Esophagus squamous epithelium (tissue), 5 donors: ENCODE measurements around the gene RALA. TPM values are rescaled to one million over a fixed set of nuclear protein-coding genes. Genes with fewer than 3 reads are reported as not detected.

Experiments used
- DNase-seq: peaks from one replicate; lab custom pipeline; 2025; lab: John Stamatoyannopoulos, UW
- H3K27ac ChIP-seq, 4 donors: fragments of 200-600 bp; sonication (generic); one replicate each; pipeline ENCODE4 v1.5.1; 2016 to 2019; ENCODE audit warnings: mild to moderate bottlenecking in 1 of 4
- H3K27me3 ChIP-seq, 4 donors: fragments of 200-600 bp; sonication (generic); 1 replicate in 3 of 4; 2 replicates in 1 of 4; pipeline versions ENCODE4 v1.5.1 to v1.6.0; 2017 to 2021; ENCODE audit warnings: antibody characterized with exemption in 1 of 4
- H3K36me3 ChIP-seq, 3 donors: fragments of 200-600 bp; sonication (generic); one replicate each; pipeline ENCODE4 v1.5.1; 2016 to 2019
- H3K4me1 ChIP-seq, 3 donors: fragments of 200-600 bp; sonication (generic); one replicate each; pipeline ENCODE4 v1.5.1; 2017 to 2019
- H3K4me3 ChIP-seq, 4 donors: fragments of 200-600 bp; sonication (generic); 1 replicate in 3 of 4; 2 replicates in 1 of 4; pipeline ENCODE4 v1.5.1; 2016 to 2019; ENCODE audit warnings: mild to moderate bottlenecking in 2 of 4, moderate library complexity in 1 of 4
- H3K9me3 ChIP-seq, 3 donors: fragments of 200-600 bp; sonication (generic); one replicate each; pipeline ENCODE4 v1.5.1; 2016 to 2019
- POLR2A ChIP-seq, 4 donors: fragments of 450-650 bp; IDR thresholded peaks; one replicate each; pipeline ENCODE4 v1.6.1; 2017; ENCODE audit warnings: antibody characterized with exemption in 4 of 4, mild to moderate bottlenecking in 4 of 4, moderate library complexity in 3 of 4
- WGBS, 2 donors: methylation state at CpG; one replicate each; pipeline ENCODE4 v1.1.5; 2018; 5-methylcytosine and 5-hydroxymethylcytosine counted together
- intact Hi-C: fragments of 100-400 bp; cut with DNase I; formaldehyde crosslinking; loops from one replicate; pipeline ENCODE4 v1.15.0; 2022
- total RNA-seq, 4 donors: library from RNA; depleted of rRNA; stranded (reverse); fragments of >200 nt; gene quantifications; one replicate each; pipeline ENCODE4 v1.1.0, GENCODE V29; 2016
- TF ChIP-seq, protein P1 (sequence below), 6 experiments: fragments of 450-650 bp in 4 of 6; fragments of 200-600 bp in 2 of 6; sonication (generic) in 2 of 6; IDR thresholded peaks; one replicate each; pipeline ENCODE4 v1.5.1; 2016 to 2019; ENCODE audit warnings: antibody characterized with exemption in 6 of 6, mild to moderate bottlenecking in 4 of 6, moderate library complexity in 4 of 6
- donor health status: DM: yes; HTN: yes; CAD: no.

The RALA gene
- total RNA-seq, 4 donors from 2014 or later, result 32.8 to 49.6 (median 39.9) TPM

GRCh38 chr7:39606352-39606751 lies 17.0 kb upstream of the RALA start:
- no peak for DNase-seq
- WGBS, 2 donors, result 24 to 52% methylated on average over 2 of the region's 2 CpGs
- peak overlapping the region in 3 of 4 donors; percentile 57 to 69 (median 65) for H3K27ac ChIP-seq
- no peaks in the 10 kb centered on the region for H3K36me3 ChIP-seq
- no peak for TF ChIP-seq POLR2A (IDR thresholded peaks at IDR 0.05)
- TF ChIP-seq, protein P1, sequence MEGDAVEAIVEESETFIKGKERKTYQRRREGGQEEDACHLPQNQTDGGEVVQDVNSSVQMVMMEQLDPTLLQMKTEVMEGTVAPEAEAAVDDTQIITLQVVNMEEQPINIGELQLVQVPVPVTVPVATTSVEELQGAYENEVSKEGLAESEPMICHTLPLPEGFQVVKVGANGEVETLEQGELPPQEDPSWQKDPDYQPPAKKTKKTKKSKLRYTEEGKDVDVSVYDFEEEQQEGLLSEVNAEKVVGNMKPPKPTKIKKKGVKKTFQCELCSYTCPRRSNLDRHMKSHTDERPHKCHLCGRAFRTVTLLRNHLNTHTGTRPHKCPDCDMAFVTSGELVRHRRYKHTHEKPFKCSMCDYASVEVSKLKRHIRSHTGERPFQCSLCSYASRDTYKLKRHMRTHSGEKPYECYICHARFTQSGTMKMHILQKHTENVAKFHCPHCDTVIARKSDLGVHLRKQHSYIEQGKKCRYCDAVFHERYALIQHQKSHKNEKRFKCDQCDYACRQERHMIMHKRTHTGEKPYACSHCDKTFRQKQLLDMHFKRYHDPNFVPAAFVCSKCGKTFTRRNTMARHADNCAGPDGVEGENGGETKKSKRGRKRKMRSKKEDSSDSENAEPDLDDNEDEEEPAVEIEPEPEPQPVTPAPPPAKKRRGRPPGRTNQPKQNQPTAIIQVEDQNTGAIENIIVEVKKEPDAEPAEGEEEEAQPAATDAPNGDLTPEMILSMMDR (IDR thresholded peaks at IDR 0.05), result no peak
- peaks cover 0 to 11% (median 0%) of the 10 kb centered on the region in 4 donors for H3K27me3 ChIP-seq
- H3K4me3 ChIP-seq, result no peak overlapping the region
- peaks cover 10 to 53% (median 13%) of the 10 kb centered on the region in 3 donors for H3K4me1 ChIP-seq
- H3K9me3 ChIP-seq, result no peaks in the 10 kb centered on the region
- intact Hi-C loops, result no loop called here

DNA sequence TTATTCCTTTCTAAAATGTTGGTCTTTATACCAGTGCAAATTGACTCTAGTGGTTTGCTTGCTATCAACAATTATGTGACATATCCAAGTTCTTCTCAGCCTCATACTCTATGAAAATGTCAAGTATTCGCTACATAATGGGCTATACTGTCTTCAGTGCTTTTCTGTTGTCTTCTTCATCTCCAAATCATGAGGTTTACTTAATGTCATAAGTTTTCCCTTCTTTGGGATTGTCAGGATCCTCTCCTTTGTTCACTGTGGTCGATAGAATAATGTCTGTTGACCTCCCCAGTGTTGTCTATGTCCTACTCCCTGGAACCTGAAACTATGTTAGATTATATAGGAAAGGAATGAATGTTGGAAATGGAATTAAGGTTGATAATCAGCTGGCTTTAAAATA lies 16.4 kb upstream of the RALA start:
- intact Hi-C loops, result no loop called here
- H3K9me3 ChIP-seq, result no peaks in the 10 kb centered on the region
- DNase-seq, result no peak
- peaks cover 0 to 11% (median 0%) of the 10 kb centered on the region in 4 donors for H3K27me3 ChIP-seq
- 91 to 100% methylated on average over 2 of the region's 2 CpGs for WGBS, 2 donors
- H3K4me1 ChIP-seq, result peaks cover 10 to 53% (median 13%) of the 10 kb centered on the region in 3 donors
- no peaks in the 10 kb centered on the region for H3K36me3 ChIP-seq
- no peak overlapping the region for H3K4me3 ChIP-seq
- peak overlapping the region in 2 of 4 donors; percentile 22 to 69 for H3K27ac ChIP-seq
- TF ChIP-seq, protein P1 (IDR thresholded peaks at IDR 0.05), result no peak
- no peak for TF ChIP-seq POLR2A (IDR thresholded peaks at IDR 0.05)

- Histone ChIP-seq H3K36me3 (no peaks in the 10 kb centered on the region), H3K4me3 (no peak overlapping the region), H3K27ac (no peak overlapping the region), H3K27me3 (peaks cover 0 to 16% (median 0%) of the 10 kb centered on the region in 4 donors), H3K4me1 (peaks cover 10 to 46% (median 13%) of the 10 kb centered on the region in 3 donors), H3K9me3 (no peaks in the 10 kb centered on the region)
- no peak for TF ChIP-seq POLR2A (IDR thresholded peaks at IDR 0.05)
- WGBS, 2 donors, result 73 to 78% methylated on average over 2 of the region's 2 CpGs
- no peak for DNase-seq
- intact Hi-C loops, result no loop called here
Measured at GRCh38 chr7:39607865-39608264, 15.5 kb upstream of the RALA start.

DNA sequence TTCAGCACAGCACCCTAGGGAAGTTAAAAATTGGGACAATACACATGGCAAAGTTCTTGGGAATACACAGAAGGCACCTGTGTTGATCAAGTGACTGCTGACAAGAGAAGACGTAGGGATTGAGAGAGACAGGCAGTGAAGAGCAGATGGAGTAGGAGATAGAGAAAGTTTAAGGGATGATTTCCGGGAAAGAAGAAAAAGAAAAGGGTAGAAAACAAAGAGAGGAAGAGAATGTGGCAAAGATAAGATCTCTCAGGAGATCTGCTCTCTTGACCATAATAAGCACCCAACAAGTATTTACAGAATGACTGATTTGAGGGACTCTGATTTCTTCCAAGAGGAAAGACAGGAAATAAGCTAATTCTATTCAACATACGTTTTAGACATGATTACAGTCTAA lies 15.1 kb upstream of the RALA start:
- H3K9me3 ChIP-seq, result no peaks in the 10 kb centered on the region
- no peaks in the 10 kb centered on the region for H3K36me3 ChIP-seq
- no peak for TF ChIP-seq POLR2A (IDR thresholded peaks at IDR 0.05)
- TF ChIP-seq, protein P1 (IDR thresholded peaks at IDR 0.05), result no peak
- H3K27me3 ChIP-seq, result peaks cover 0 to 20% (median 0%) of the 10 kb centered on the region in 4 donors
- peak overlapping the region in 2 of 4 donors; percentile 71 to 76 for H3K27ac ChIP-seq
- peaks cover 10 to 46% (median 13%) of the 10 kb centered on the region in 3 donors for H3K4me1 ChIP-seq
- WGBS, 2 donors, result 60 to 66% methylated on average over 3 of the region's 3 CpGs
- no peak overlapping the region for H3K4me3 ChIP-seq
- no peak for DNase-seq
- intact Hi-C loops, result no loop called here

DNA sequence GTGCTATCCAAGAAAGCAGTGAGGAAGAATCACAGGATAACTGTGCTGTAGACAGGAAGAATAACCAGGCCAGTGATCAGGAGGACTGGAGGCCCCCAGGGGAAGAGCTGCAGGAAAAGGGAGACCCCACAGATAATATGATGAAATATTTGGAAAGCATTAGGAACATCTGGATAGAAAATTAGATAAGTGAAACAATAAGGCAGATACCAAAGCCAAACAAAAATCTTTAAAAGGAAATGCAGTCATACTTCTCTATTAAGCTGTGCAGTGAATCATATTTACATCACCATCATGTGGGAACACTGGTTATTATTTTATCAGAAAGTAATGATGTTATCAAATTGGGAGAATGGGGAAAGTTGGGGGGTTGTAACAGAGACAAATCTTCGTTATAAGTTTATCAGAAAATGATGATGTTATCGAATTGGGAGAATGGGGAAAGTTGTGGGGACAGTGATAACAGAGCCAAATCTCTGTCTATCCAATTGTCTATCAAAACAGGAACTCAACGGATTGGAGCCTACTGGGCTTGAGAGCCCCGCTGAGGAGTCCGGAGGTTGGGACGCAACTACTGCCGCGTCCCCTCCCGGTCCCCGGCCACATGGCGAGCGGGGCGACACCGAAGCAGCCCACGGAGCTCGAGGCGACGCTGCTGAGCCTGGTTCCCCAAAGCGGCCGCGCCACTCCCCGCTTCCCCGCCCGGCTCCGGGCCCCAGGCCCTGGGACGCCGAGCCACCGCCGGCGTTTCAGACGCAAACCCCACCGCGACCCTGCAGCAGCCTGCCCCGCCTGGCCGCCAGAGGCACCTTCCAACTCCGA lies 14.0 kb upstream of the RALA start:
- intact Hi-C loops, result no loop called here
- H3K4me1 ChIP-seq, result peaks cover 10 to 46% (median 13%) of the 10 kb centered on the region in 3 donors
- TF ChIP-seq, protein P1 (IDR thresholded peaks at IDR 0.05), result no peak
- H3K4me3 ChIP-seq, result peak overlapping the region; percentile 33 to 59 (median 42)
- peaks cover 0 to 22% (median 0%) of the 10 kb centered on the region in 4 donors for H3K27me3 ChIP-seq
- peak overlapping the region; percentile 52 to 76 (median 69) for H3K27ac ChIP-seq
- no peaks in the 10 kb centered on the region for H3K9me3 ChIP-seq
- WGBS, 2 donors, result 6 to 14% methylated on average over 13 to 23 of the region's 36 CpGs
- no peaks in the 10 kb centered on the region for H3K36me3 ChIP-seq
- DNase-seq, result no peak
